ENCODE results near the gene CRACR2B. TPM values are rescaled to one million over a fixed set of nuclear protein-coding genes. Genes with fewer than 3 reads are reported as not detected.

Gene CRACR2B
- total RNA-seq, 2 donors from 2014 or later: 2.6 to 2.9 TPM

DNA sequence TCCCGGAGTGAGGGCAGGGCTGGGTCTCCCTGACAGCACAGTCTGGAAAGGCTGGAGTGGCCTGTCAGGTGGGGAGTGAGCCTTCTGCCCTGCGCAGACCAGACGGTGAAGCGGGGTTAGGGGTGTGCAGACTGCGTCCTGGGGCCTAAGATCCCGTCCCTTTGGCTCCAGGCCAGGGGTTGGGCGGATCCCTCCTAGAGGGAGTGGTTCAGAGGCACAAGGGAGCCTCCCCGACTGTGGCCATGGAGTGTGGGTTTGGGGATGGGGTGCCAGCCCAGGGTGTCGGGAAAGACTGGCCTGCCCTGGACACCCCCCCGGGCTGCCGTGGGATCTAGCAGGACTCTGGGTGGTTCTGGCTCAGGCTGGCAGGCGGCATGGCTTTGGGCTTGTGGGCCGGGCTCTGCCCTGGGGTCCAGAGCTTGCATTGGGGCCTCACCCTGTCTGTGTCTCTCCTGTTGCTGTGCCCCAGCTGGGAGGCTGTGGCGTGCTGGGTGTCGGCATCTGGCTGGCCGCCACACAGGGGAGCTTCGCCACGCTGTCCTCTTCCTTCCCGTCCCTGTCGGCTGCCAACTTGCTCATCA lies 34.5 kb downstream of the CRACR2B start:
- H3K27ac Mint-ChIP-seq: no peak overlapping the region
- H3K36me3 Mint-ChIP-seq: no peaks in the 10 kb centered on the region
- H3K9me3 Mint-ChIP-seq: no peaks in the 10 kb centered on the region
- no peak for ATAC-seq
- DNase-seq (ENCODE audit: low spot score): no peak
- H3K4me1 Mint-ChIP-seq (ENCODE audit: low read depth in 2 of 2): peaks cover under 1 to 3% of the 10 kb centered on the region in 2 donors
- H3K27me3 Mint-ChIP-seq: no peaks in the 10 kb centered on the region
- no peak overlapping the region for H3K4me3 Mint-ChIP-seq

DNA sequence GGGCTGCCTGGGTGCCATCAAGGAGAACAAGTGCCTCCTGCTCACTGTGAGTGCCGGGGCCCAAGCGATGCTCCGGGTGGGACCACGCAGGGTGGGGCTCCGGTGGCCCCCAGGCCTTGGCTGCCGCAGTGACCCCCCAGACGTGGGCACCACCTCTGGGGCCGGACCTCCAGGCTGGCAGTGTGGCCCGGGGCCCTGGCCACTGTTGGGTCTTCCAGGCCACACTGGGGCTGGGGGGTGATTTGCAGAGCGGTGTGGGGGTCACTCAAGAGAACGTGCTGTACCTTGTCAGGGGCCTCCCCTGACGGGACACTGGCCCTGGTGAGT lies 34.9 kb downstream of the CRACR2B start:
- no peak for ATAC-seq
- Mint-ChIP-seq H3K27ac (no peak overlapping the region), H3K4me3 (no peak overlapping the region), H3K9me3 (no peaks in the 10 kb centered on the region), H3K4me1 (ENCODE audit: low read depth in 2 of 2) (peaks cover 0 to 3% of the 10 kb centered on the region in 2 donors), H3K27me3 (no peaks in the 10 kb centered on the region), H3K36me3 (no peaks in the 10 kb centered on the region)
- no peak for DNase-seq (ENCODE audit: low spot score)

DNA sequence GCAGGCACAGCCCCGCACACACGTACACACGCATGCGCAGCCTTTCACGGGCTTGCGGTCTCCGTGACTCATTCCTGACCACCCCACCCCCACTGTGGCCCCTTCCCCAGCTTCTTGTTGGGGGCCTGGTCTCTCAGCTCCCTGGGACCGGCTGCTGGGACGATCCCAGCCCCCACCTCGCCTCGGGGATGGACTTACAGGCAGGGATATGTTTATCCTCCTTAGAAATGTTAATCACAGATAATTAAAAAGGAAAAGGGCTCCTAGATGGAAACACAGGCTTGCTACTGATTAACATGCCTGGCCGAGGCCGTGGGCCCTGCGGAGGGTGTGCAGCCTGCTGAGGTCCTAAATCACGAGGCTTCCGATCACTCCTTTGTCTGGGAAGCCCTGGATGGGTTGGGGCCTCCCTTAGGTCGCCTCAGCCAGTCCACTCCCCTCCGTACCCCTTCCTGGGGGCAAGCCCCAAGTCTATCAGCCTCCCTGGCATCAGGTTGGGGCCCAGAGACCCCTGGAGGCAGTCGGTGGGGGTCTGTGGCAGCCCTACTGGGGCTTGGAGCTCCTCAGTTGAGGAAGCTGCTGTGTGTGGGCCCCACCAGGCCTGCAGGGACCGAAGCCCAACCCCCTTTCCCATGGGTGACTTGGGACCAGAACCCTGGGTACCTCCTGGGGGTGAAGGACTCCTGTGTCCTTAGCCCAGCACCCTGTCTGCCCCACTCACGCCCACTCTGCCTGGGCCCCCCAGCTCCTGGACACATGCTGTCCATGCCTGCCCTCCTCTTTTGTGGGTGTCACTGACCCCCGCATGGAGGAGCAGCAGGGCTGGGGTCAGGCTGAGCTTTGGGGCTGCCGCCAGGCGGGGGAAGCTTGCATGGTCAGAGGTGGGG lies 35.5 kb downstream of the CRACR2B start:
- Mint-ChIP-seq H3K9me3 (no peaks in the 10 kb centered on the region), H3K4me3 (no peak overlapping the region), H3K4me1 (ENCODE audit: low read depth in 2 of 2) (peaks cover 0 to 3% of the 10 kb centered on the region in 2 donors), H3K27ac (no peak overlapping the region), H3K27me3 (no peaks in the 10 kb centered on the region), H3K36me3 (no peaks in the 10 kb centered on the region)
- ATAC-seq (no peak), DNase-seq (ENCODE audit: low spot score) (no peak)

DNA sequence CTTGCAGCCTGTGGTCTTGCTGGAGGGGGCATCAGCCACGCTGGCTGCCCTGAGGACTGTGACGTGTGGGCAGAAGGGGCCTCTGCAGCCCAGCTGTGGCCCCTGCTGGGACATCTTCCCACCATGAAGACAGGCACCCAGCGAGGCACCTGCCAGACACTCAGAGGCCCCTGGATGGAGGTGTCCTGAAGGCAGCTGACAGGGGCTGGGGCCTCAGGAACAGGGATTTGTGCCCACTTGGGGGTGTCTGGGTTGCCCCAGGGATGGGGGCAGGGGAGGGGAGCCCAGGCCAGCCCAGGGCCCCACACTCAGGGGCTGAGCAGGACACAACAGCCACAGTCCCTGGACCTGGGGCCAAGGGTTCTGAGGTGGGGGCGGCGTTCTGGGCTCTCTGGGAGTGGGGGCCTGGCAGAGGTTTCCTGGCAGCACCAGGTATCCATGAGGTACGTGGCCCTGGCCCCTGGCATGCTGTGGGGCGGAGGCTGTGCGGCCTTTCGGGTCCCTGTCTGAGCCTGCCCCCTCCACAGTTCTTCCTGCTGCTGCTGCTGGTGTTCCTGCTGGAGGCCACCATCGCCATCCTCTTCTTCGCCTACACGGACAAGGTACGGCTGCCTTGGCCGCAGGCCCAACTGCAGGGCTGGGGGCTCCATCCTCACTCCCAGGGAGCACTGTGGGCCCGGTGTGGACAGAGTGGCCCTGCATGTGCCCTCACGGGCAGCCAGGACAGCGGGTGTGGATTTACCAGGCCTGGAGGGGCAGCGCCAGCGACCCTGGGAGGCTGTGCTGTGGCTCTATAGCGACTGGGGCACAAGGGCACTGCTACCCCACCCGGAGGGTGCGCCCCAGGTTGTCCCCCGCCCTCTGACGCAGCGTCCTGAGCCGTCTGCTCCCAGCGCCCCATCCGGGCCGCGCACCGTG lies 36.5 kb downstream of the CRACR2B start:
- no peak overlapping the region for H3K27ac Mint-ChIP-seq
- ATAC-seq (no peak), DNase-seq (ENCODE audit: low spot score) (no peak)
- H3K4me1 Mint-ChIP-seq (ENCODE audit: low read depth in 2 of 2): peaks cover 0 to 3% of the 10 kb centered on the region in 2 donors
- no peaks in the 10 kb centered on the region for H3K9me3 Mint-ChIP-seq
- no peaks in the 10 kb centered on the region for H3K36me3 Mint-ChIP-seq
- no peak overlapping the region for H3K4me3 Mint-ChIP-seq
- no peaks in the 10 kb centered on the region for H3K27me3 Mint-ChIP-seq

DNA sequence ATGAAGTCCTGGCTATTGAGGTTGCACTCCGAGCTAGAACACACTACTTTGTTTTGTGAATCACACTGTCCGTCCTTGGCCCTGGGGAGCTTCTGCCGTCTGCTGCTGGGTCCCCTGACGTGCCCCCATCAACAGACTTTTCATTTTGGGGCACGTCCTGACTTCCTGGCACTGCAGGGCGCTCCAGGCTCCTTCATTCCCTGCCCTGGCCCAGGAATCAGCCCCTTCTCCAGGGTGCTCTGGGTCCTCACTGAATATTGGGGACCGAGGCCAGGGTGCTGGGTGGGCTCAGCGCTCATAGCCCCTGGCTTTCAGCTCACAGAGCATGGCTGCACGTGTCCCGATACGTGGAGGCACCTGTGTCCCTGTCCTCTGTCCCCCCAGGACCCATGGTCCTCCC lies 37.2 kb downstream of the CRACR2B start:
- ATAC-seq (no peak), DNase-seq (ENCODE audit: low spot score) (no peak)
- Mint-ChIP-seq H3K27me3 (no peaks in the 10 kb centered on the region), H3K27ac (no peak overlapping the region), H3K36me3 (no peaks in the 10 kb centered on the region), H3K9me3 (no peaks in the 10 kb centered on the region), H3K4me3 (no peak overlapping the region), H3K4me1 (ENCODE audit: low read depth in 2 of 2) (no peaks in the 10 kb centered on the region)

DNA sequence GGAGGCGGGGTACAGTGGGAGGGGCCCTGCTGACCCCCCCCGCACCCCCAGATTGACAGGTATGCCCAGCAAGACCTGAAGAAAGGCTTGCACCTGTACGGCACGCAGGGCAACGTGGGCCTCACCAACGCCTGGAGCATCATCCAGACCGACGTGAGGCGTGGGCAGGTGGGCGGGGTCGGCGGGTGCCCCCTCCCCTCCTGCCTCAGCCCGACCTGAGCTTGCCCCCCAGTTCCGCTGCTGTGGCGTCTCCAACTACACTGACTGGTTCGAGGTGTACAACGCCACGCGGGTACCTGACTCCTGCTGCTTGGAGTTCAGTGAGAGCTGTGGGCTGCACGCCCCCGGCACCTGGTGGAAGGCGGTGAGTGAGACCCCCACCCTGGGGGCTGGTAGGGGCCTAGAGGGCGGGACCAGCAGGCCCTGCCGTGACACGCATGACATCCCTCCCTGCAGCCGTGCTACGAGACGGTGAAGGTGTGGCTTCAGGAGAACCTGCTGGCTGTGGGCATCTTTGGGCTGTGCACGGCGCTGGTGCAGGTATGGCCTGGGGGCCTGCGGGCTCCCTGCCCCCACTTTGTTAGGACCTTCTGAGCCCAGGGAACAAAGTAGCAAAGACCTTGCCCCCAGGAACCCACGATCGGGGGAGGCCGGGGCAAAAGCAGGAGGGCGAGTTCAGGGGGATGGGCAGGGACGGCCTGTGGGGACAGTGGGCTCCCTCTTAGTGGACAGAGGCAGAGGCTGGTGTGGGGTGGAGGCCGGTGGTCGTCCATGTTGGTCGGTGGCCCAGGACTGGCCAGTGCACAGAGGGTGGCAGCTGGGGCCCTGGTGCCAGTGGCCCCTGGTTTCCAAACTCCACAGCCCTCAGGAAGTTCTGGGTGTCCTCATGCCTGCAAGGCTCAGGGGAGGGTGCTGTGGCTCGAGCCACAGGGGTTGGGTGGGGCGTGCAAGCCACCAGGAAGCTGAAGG lies 38.0 kb downstream of the CRACR2B start:
- no peak overlapping the region for H3K4me3 Mint-ChIP-seq
- H3K4me1 Mint-ChIP-seq (ENCODE audit: low read depth in 2 of 2): no peaks in the 10 kb centered on the region
- peak in 1 of 2 donors; percentile 22 for ATAC-seq
- no peaks in the 10 kb centered on the region for H3K9me3 Mint-ChIP-seq
- DNase-seq (ENCODE audit: low spot score): no peak
- no peaks in the 10 kb centered on the region for H3K36me3 Mint-ChIP-seq
- no peaks in the 10 kb centered on the region for H3K27me3 Mint-ChIP-seq
- no peak overlapping the region for H3K27ac Mint-ChIP-seq

DNA sequence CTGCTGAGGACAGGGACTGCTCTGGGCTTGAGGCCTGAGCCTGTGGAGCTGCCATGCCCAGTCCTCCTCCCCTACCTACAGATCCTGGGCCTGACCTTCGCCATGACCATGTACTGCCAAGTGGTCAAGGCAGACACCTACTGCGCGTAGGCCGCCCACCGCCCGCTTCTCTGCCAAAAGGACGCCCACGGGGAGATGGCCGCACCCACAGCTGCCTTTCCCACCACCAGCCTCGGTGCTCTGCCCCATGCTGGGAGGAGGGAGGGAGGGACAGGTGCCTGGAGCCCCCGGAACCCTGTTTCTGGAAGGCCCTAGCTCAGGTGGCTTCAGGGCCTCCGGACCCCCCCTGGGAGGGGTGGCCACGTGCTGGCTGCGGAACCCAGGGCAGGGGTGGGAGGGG lies 38.8 kb downstream of the CRACR2B start:
- no peak for DNase-seq (ENCODE audit: low spot score)
- H3K27me3 Mint-ChIP-seq: no peaks in the 10 kb centered on the region
- H3K27ac Mint-ChIP-seq: no peak overlapping the region
- H3K36me3 Mint-ChIP-seq: no peaks in the 10 kb centered on the region
- no peak for ATAC-seq
- no peaks in the 10 kb centered on the region for H3K9me3 Mint-ChIP-seq
- H3K4me1 Mint-ChIP-seq (ENCODE audit: low read depth in 2 of 2): no peaks in the 10 kb centered on the region
- no peak overlapping the region for H3K4me3 Mint-ChIP-seq

DNA sequence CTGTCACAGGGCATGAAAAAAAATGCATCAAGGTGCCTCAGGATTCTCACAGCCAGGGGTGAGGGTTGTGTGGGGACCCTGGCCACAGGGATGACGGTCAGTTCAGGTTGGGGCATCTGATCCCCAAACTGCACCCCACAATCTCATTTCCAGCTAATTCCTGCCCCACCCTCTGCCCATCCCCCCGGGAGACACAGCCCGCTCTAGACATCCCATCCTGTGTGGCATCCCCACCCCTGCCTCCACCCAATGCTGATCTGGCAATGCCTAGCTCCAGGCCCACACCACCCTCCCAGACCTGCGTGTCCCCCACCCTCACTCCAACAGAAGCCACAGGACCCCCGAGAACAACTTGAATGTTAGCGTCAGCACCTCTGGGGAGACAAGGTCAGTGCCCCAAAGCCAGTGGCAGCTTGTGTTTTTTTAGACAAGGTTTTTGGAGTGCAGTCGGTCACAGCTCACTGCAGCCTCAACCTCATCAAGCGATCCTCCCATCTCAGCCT lies 40.2 kb downstream of the CRACR2B start:
- H3K4me3 Mint-ChIP-seq: no peak overlapping the region
- H3K4me1 Mint-ChIP-seq (ENCODE audit: low read depth in 2 of 2): no peaks in the 10 kb centered on the region
- H3K27ac Mint-ChIP-seq: no peak overlapping the region
- H3K9me3 Mint-ChIP-seq: no peaks in the 10 kb centered on the region
- ATAC-seq: no peak
- H3K27me3 Mint-ChIP-seq: no peaks in the 10 kb centered on the region
- H3K36me3 Mint-ChIP-seq: no peaks in the 10 kb centered on the region
- DNase-seq (ENCODE audit: low spot score): no peak

DNA sequence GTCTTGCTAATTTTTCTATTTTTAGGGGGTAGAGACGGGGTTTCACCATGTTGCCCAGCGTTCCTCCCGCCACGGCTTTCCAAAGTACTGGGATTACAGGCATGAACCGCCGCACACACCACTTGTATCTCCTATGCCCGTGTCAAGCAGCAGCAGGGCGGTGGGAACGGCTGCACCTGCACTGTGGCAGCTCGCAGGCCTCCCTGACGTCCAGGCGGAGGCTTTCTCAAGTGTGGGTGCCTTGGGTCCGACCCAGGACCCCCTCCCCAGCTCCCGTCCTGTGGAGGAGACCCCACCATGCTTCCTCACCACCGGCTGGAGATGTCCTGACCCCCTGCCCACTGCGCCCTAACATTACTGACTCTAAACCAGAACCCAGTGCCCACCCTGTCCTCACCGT lies 40.7 kb downstream of the CRACR2B start:
- Mint-ChIP-seq H3K9me3 (no peaks in the 10 kb centered on the region), H3K4me1 (ENCODE audit: low read depth in 2 of 2) (no peaks in the 10 kb centered on the region), H3K36me3 (no peaks in the 10 kb centered on the region), H3K4me3 (no peak overlapping the region), H3K27ac (no peak overlapping the region), H3K27me3 (no peaks in the 10 kb centered on the region)
- DNase-seq (ENCODE audit: low spot score) (no peak), ATAC-seq (no peak)

DNA sequence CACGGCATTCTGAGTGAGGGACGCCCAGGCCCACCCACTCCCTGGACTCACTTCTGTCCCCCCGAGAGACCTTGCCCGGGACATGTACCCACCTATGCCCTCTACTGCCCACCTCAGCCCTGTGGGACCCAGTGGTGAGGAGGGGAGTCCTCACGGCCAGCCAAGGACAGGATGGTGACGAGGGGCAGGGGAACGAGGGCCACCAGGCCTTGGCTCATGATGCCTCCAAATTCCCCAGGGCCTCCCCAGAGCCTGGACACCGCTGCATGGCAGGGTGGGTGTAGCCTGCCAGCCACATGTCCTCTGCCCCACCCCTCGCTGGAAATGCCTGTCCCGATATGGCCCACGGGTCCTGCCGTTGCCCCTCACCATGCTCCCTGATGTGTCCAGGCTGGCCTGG lies 41.1 kb downstream of the CRACR2B start:
- no peak for ATAC-seq
- no peaks in the 10 kb centered on the region for H3K36me3 Mint-ChIP-seq

DNA sequence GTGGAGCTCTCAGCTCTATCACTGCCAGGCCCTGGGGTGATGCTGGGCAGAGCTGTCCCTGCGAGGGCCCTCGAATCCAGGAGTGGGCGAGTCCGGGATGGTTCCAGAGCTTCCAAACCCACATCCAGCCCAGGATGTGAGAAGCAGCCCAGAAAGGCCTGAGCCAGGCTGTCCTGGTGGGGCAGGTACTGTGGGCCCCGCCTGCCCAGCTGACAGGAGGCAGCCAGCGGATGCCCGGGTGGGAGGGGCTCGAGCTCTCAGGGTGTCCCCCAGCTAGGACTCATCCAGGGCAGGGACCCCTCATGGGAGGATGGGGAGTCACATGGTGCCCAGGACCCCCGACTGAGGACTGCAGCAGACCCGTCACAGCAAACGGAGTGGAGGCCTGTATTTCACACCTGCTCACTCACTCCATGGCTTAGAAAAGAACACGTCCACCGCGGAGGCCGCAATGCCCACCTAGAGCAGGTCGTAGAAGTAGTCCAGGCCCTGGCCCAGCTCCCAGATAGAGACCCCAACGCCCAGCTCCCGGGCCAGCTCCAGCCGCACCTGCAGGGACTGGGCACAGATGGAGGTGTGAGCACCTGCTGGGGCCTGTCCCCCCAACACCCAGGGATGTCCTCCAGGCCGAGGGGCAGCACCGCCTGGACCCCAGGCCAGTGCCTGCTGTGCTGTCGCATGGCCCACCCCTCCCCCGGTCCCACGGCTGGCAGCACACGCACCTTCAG lies 41.8 kb downstream of the CRACR2B start:
- Mint-ChIP-seq H3K36me3 (no peaks in the 10 kb centered on the region), H3K27me3 (no peaks in the 10 kb centered on the region), H3K27ac (no peak overlapping the region), H3K4me3 (no peak overlapping the region), H3K9me3 (no peaks in the 10 kb centered on the region), H3K4me1 (ENCODE audit: low read depth in 2 of 2) (no peaks in the 10 kb centered on the region)
- DNase-seq (ENCODE audit: low spot score) (no peak), ATAC-seq (no peak)

More for the DNA sequence above, 41.1 kb downstream of the CRACR2B start:
- Mint-ChIP-seq H3K27ac (no peak overlapping the region), H3K4me3 (no peak overlapping the region), H3K4me1 (ENCODE audit: low read depth in 2 of 2) (no peaks in the 10 kb centered on the region), H3K9me3 (no peaks in the 10 kb centered on the region), H3K27me3 (no peaks in the 10 kb centered on the region)
- no peak for DNase-seq (ENCODE audit: low spot score)

DNA sequence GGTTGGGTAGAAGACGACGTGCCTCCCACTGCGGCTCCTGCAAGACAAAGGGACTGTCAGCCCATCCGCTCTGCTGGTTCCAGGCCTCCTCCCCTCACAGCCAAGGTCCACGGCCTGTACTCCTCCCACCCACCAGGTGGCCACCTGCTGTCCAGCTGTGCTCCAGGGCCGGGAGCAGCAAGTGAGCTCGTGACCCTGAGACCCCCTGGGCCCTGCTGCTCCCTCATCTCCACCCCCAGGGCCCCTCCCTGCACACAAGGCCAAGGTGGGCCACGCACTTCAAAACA lies 42.4 kb downstream of the CRACR2B start:
- DNase-seq (ENCODE audit: low spot score) (no peak), ATAC-seq (no peak)
- Mint-ChIP-seq H3K9me3 (no peaks in the 10 kb centered on the region), H3K36me3 (no peaks in the 10 kb centered on the region), H3K27me3 (no peaks in the 10 kb centered on the region), H3K27ac (no peak overlapping the region), H3K4me3 (no peak overlapping the region), H3K4me1 (ENCODE audit: low read depth in 2 of 2) (no peaks in the 10 kb centered on the region)

DNA sequence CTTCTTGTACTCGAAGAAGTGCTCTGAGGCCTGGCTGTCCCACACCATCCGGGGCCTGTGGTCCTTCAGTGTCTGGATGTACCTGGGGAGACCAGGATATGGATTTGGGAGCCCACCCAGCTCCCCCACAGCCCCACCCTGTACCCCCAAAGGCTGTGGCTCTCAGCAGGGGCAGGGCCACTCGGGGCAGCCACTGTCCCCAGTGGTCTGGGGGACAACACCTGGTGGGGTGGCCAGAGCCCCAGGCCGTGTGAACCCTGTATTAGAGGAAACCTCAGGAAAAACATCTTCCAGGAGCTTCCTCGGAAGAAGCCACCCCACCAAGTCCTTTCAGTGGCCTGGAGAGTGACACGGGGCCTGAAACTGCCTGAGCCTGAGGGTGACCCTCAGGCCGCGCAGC lies 42.7 kb downstream of the CRACR2B start:
- Mint-ChIP-seq H3K9me3 (no peaks in the 10 kb centered on the region), H3K36me3 (no peaks in the 10 kb centered on the region), H3K4me3 (no peak overlapping the region), H3K27me3 (no peaks in the 10 kb centered on the region), H3K4me1 (ENCODE audit: low read depth in 2 of 2) (no peaks in the 10 kb centered on the region), H3K27ac (no peak overlapping the region)
- ATAC-seq (no peak), DNase-seq (ENCODE audit: low spot score) (no peak)
